Smooth muscle cell (in vitro differentiated cells): ENCODE measurements around the gene GTF2IRD1. TPM values are rescaled to one million over a fixed set of nuclear protein-coding genes. Genes with fewer than 3 reads are reported as not detected.
"Not testable (repeated sequence)": the region's sequence is repeated elsewhere in the genome, so short reads cannot be mapped to it uniquely, and the experiment has no call there.

ENCODE experiments used
- DNase-seq: peaks from one replicate; lab custom pipeline; 2025; ENCODE audit not compliant: unreplicated experiment; lab: John Stamatoyannopoulos, UW
- H2AFZ ChIP-seq: fragments of 200-600 bp; sonication (generic); 2 replicates; pipeline ENCODE4 v1.6.0; 2016; ENCODE audit warnings: antibody characterized with exemption, low read depth, mild to moderate bottlenecking
- H3F3A ChIP-seq: fragments of 200-600 bp; sonication (generic); 2 replicates; pipeline ENCODE4 v1.6.0; 2017; ENCODE audit warnings: antibody characterized with exemption, low read depth
- H3K27ac ChIP-seq: fragments of 200-600 bp; sonication (generic); 2 replicates; pipeline ENCODE4 v1.5.1; 2016; ENCODE audit warnings: low read depth, mild to moderate bottlenecking
- H3K27me3 ChIP-seq: fragments of 200-600 bp; sonication (generic); 2 replicates; pipeline ENCODE4 v1.6.1; 2016; ENCODE audit warnings: low read depth, mild to moderate bottlenecking
- H3K36me3 ChIP-seq: fragments of 200-600 bp; sonication (generic); 2 replicates; pipeline ENCODE4 v1.5.1; 2016; ENCODE audit warnings: low read depth
- H3K4me1 ChIP-seq: fragments of 200-600 bp; sonication (generic); 2 replicates; pipeline ENCODE4 v1.5.1; 2016; ENCODE audit warnings: low read depth
- H3K4me2 ChIP-seq: fragments of 200-600 bp; sonication (generic); 2 replicates; pipeline ENCODE4 v1.6.0; 2016; ENCODE audit warnings: mild to moderate bottlenecking
- H3K4me3 ChIP-seq: fragments of 200-600 bp; sonication (generic); 2 replicates; pipeline ENCODE4 v1.5.1; 2016; ENCODE audit warnings: mild to moderate bottlenecking
- H3K79me2 ChIP-seq: fragments of 200-600 bp; sonication (generic); 2 replicates; pipeline ENCODE4 v1.6.0; 2016; ENCODE audit warnings: low read depth, mild to moderate bottlenecking
- H3K9ac ChIP-seq: fragments of 200-600 bp; sonication (generic); 2 replicates; pipeline ENCODE4 v1.6.0; 2016; ENCODE audit warnings: low read depth
- H3K9me3 ChIP-seq: fragments of 200-600 bp; sonication (generic); replicated peaks from 2 replicates; pipeline ENCODE4 v1.5.1; 2016; ENCODE audit warnings: low read depth
- H4K20me1 ChIP-seq: fragments of 200-600 bp; sonication (generic); 2 replicates; pipeline ENCODE4 v1.6.0; 2016; ENCODE audit warnings: low read depth
- CTCF ChIP-seq: fragments of 200-600 bp; sonication (generic); IDR thresholded peaks from 2 replicates; pipeline ENCODE4 v1.5.1; 2017; ENCODE audit warnings: borderline replicate concordance, mild to moderate bottlenecking, antibody characterized with exemption; ENCODE audit not compliant: insufficient read depth, poor library complexity, severe bottlenecking
- WGBS: methylation state at CpG from one replicate; pipeline ENCODE4 v1.1.7; 2016; ENCODE audit warnings: low lambda C conversion rate; 5-methylcytosine and 5-hydroxymethylcytosine counted together
- polyA plus RNA-seq: library from polyadenylated mRNA; unstranded; fragments of >200 nt; fragmentation: Nextera tagmentation; extraction: Ambion mirVana; gene quantifications from 2 replicates; pipeline ENCODE4 v1.2.1, GENCODE V29; 2016
- total RNA-seq: library from RNA; depleted of rRNA; stranded (reverse); fragments of >200 nt; gene quantifications from 2 replicates; pipeline ENCODE4 v1.2.3, GENCODE V29; 2014

GTF2IRD1 gene
- total and polyA plus RNA-seq, 2 experiments from 2014 or later, result 20.0 to 41.5 TPM

GRCh38 chr7:74428023-74428422 lies 25.7 kb upstream of the GTF2IRD1 start:
- no peak for DNase-seq
- no peak for TF ChIP-seq CTCF
- H3K9ac ChIP-seq, result no peak overlapping the region
- no peaks in the 10 kb centered on the region for H4K20me1 ChIP-seq
- H3K4me1 ChIP-seq, result peaks cover 5% of the 10 kb centered on the region
- no peaks in the 10 kb centered on the region for H3K27me3 ChIP-seq
- H3K9me3 ChIP-seq, result no peaks in the 10 kb centered on the region
- no peak overlapping the region for H3K27ac ChIP-seq
- no peak overlapping the region for H3K4me2 ChIP-seq
- H3K4me3 ChIP-seq, result no peak overlapping the region
- no peak overlapping the region for H2AFZ ChIP-seq
- no peaks in the 10 kb centered on the region for H3K36me3 ChIP-seq
- no peaks in the 10 kb centered on the region for H3F3A ChIP-seq
- no peaks in the 10 kb centered on the region for H3K79me2 ChIP-seq
- WGBS, result 86% methylated on average over 4 of the region's 4 CpGs

DNA sequence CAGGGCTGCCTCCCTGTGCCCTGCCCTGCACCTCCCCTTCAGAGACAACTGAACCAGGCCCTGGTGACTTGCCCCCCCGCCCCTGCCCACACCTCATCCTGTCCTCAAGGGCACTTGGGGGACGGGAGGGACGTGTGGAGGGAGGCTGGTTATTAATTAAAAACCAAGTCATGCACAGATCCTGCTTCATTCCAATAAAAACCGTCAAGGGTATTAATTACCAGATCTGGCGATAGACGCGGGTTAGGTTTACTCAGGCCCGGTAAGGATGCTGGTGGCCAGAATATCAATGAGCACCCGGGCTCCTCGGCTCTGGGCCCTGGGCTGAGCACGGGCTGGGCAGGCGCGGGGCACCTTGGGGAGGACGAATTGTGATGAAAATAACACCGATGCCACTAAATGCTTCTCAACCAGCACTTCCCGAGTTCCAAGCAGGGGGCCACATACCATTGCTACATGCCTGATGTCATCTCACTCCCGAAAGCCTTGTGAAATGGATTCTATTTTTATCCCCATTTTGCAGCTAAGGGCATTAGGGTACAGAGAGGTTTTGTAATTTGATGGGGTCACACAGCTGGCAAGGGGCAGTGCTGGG lies 24.5 kb upstream of the GTF2IRD1 start:
- no peak overlapping the region for H2AFZ ChIP-seq

DNA sequence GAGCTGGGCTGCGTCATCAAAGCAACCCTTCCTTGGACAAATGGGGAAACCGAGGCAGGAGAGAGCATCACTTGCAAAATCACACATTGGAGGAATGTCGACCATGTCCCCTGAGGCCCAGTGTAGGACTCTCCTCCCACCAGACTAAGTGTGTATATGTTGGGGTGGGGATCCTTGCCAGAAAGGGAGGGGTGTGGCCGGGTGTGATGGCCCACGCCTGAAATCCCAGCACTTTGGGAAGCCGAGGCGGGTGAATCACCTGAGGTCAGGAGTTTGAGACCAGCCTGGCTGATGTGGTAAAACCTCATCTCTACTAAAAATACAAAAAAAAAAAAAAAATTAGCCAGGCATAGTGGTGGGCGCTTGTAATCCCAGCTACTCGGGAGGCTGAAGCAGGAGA lies 23.3 kb upstream of the GTF2IRD1 start:
- not testable (repeated sequence) for H3K4me2 ChIP-seq, H3K79me2 ChIP-seq, H3K27me3 ChIP-seq, H2AFZ ChIP-seq, H3K36me3 ChIP-seq, H3K9ac ChIP-seq, H3K4me1 ChIP-seq, H3K4me3 ChIP-seq, H3F3A ChIP-seq, H4K20me1 ChIP-seq, H3K27ac ChIP-seq, DNase-seq, H3K9me3 ChIP-seq
- WGBS, result 85% methylated on average over 9 of the region's 9 CpGs

More for the DNA sequence above, 24.5 kb upstream of the GTF2IRD1 start:
- H3K79me2 ChIP-seq, result no peaks in the 10 kb centered on the region
- no peaks in the 10 kb centered on the region for H3K9me3 ChIP-seq
- peaks cover 5% of the 10 kb centered on the region for H3K4me1 ChIP-seq
- no peaks in the 10 kb centered on the region for H3F3A ChIP-seq
- no peaks in the 10 kb centered on the region for H3K36me3 ChIP-seq
- H4K20me1 ChIP-seq, result no peaks in the 10 kb centered on the region
- no peaks in the 10 kb centered on the region for H3K27me3 ChIP-seq
- no peak overlapping the region for H3K4me3 ChIP-seq
- TF ChIP-seq CTCF, result no peak
- no peak overlapping the region for H3K9ac ChIP-seq
- 32% methylated on average over 17 of the region's 17 CpGs for WGBS
- DNase-seq, result no peak
- no peak overlapping the region for H3K4me2 ChIP-seq
- H3K27ac ChIP-seq, result no peak overlapping the region

DNA sequence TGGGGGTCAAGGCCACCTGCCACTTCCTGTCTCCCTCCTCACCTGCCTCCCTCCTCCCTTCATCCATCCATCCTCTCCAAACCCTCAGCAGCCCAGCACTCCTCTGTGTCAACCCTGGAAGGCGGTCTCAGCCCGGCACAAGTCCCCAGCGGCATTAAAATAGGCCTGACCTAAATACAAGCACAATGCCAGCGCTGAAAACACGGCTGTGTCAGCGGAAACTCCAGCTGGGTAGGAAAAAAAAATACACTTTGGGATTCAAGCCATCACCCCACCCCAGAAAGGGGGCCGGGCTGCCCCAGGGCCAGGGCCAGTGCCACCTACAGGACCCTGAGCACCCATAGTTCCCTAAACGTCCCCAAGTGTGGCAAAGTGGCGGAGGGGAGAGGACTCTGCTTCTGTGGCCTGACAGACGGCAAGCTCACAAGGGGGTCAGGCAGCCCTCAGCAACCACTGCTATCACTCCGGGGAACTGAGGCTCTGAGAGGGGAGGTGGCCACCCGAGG lies 22.7 kb upstream of the GTF2IRD1 start:
- no peaks in the 10 kb centered on the region for H3K36me3 ChIP-seq
- no peaks in the 10 kb centered on the region for H3F3A ChIP-seq
- no peak overlapping the region for H3K9ac ChIP-seq
- WGBS, result 69% methylated on average over 12 of the region's 12 CpGs
- no peak overlapping the region for H3K4me3 ChIP-seq
- H3K4me2 ChIP-seq, result no peak overlapping the region
- no peak overlapping the region for H3K27ac ChIP-seq
- H3K79me2 ChIP-seq, result no peaks in the 10 kb centered on the region
- peaks cover 5% of the 10 kb centered on the region for H3K4me1 ChIP-seq
- H3K9me3 ChIP-seq, result no peaks in the 10 kb centered on the region
- H4K20me1 ChIP-seq, result no peaks in the 10 kb centered on the region
- no peak for TF ChIP-seq CTCF
- no peaks in the 10 kb centered on the region for H3K27me3 ChIP-seq
- DNase-seq, result no peak
- no peak overlapping the region for H2AFZ ChIP-seq

DNA sequence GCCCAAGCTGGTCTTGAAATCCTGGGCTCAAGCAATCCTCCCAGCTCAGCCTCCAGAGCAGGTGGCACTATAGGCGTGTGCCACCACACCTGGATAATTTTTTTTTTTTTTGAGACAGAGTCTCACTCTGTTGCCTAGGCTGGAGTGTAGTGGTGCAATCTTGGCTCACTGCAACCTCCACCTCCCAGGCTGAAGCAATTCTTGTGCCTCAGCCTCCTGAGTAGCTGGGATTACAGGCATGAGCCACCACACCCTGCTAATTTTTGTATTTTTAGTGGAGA lies 16.5 kb upstream of the GTF2IRD1 start:
- WGBS, result 100% methylated on average over 1 of the region's 1 CpG
- not testable (repeated sequence) for DNase-seq, H3K4me1 ChIP-seq, H2AFZ ChIP-seq, H3K9me3 ChIP-seq, H3K27ac ChIP-seq, H3K4me3 ChIP-seq, H3K79me2 ChIP-seq, H3K36me3 ChIP-seq, H3F3A ChIP-seq, H4K20me1 ChIP-seq, H3K27me3 ChIP-seq, H3K4me2 ChIP-seq, H3K9ac ChIP-seq
